Glutamatergic neuron (in vitro differentiated cells): ENCODE data around the gene ABR. TPM values are rescaled to one million over a fixed set of nuclear protein-coding genes. Genes with fewer than 3 reads are reported as not detected.
"Not testable (repeated sequence)": the region's sequence is repeated elsewhere in the genome, so short reads cannot be mapped to it uniquely, and the experiment has no call there.

Experiments
- DNase-seq: peaks from one replicate; pipeline ENCODE4 v3.0.0; 2022
- H3K27ac Mint-ChIP-seq: one replicate; pipeline ENCODE4 v1.8.0; 2020; ENCODE audit warnings: mild to moderate bottlenecking, mixed read lengths, inconsistent platforms; ENCODE audit not compliant: unreplicated experiment
- H3K27me3 Mint-ChIP-seq: one replicate; pipeline ENCODE4 v1.8.0; 2020; ENCODE audit warnings: mild to moderate bottlenecking, moderate library complexity, mixed read lengths, inconsistent platforms; ENCODE audit not compliant: unreplicated experiment
- H3K36me3 Mint-ChIP-seq: one replicate; pipeline ENCODE4 v1.8.0; 2020; ENCODE audit warnings: mild to moderate bottlenecking, mixed read lengths, inconsistent platforms; ENCODE audit not compliant: unreplicated experiment
- H3K4me1 Mint-ChIP-seq: one replicate; pipeline ENCODE4 v1.8.0; 2020; ENCODE audit warnings: mild to moderate bottlenecking, low read depth, mixed read lengths, inconsistent platforms; ENCODE audit not compliant: unreplicated experiment
- H3K4me3 Mint-ChIP-seq: one replicate; pipeline ENCODE4 v1.8.0; 2020; ENCODE audit warnings: mild to moderate bottlenecking, mixed read lengths, inconsistent platforms; ENCODE audit not compliant: unreplicated experiment
- H3K9me3 Mint-ChIP-seq: one replicate; pipeline ENCODE4 v1.8.0; 2020; ENCODE audit warnings: mild to moderate bottlenecking, moderate library complexity, mixed read lengths, inconsistent platforms; ENCODE audit not compliant: unreplicated experiment
- CTCF ChIP-seq: fragments of 200-600 bp; sonication (generic); IDR thresholded peaks from one replicate; pipeline ENCODE4 v1.5.0; 2021; ENCODE audit not compliant: partially characterized antibody, unreplicated experiment
- total RNA-seq: library from RNA; stranded (reverse); fragmentation: NEBNext Ultra II Directional; extraction: Animal tissue kit (Norgen Biotek cat#: 25700); gene quantifications from one replicate; pipeline ENCODE4 v1.2.1, GENCODE V29; 2021; ENCODE audit not compliant: unreplicated experiment

ABR gene
- total RNA-seq, 1 donor from 2014 or later = 219 TPM

GRCh38 chr17:978103-979093, 201.4 kb downstream of the ABR start:
- Mint-ChIP-seq H3K4me3 (peak overlapping the region; percentile 94), H3K9me3 (peaks cover 14% of the 10 kb centered on the region), H3K4me1 (peaks cover 27% of the 10 kb centered on the region), H3K27me3 (peaks cover 4% of the 10 kb centered on the region), H3K36me3 (no peaks in the 10 kb centered on the region), H3K27ac (peak overlapping the region; percentile 92)
- TF ChIP-seq CTCF = peak; percentile 18
- peak; percentile 81 for DNase-seq

GRCh38 chr17:977166-977565, 202.6 kb downstream of the ABR start:
- Mint-ChIP-seq H3K4me3 (peak overlapping the region; percentile 94), H3K36me3 (no peaks in the 10 kb centered on the region), H3K9me3 (peaks cover 14% of the 10 kb centered on the region), H3K4me1 (peaks cover 35% of the 10 kb centered on the region), H3K27ac (peak overlapping the region; percentile 43), H3K27me3 (peaks cover 4% of the 10 kb centered on the region)
- no peak for DNase-seq
- TF ChIP-seq CTCF = no peak

GRCh38 chr17:976312-976711, 203.5 kb downstream of the ABR start:
- Mint-ChIP-seq H3K27ac (no peak overlapping the region), H3K27me3 (peaks cover 4% of the 10 kb centered on the region), H3K4me1 (peaks cover 35% of the 10 kb centered on the region), H3K9me3 (peaks cover 14% of the 10 kb centered on the region), H3K36me3 (no peaks in the 10 kb centered on the region), H3K4me3 (peak overlapping the region; percentile 94)
- no peak for TF ChIP-seq CTCF
- DNase-seq = no peak

- H3K27ac Mint-ChIP-seq = peak overlapping the region; percentile 29
- TF ChIP-seq CTCF = no peak
- DNase-seq = no peak
- H3K36me3 Mint-ChIP-seq = no peaks in the 10 kb centered on the region
- H3K4me3 Mint-ChIP-seq = peak overlapping the region; percentile 94
- H3K9me3 Mint-ChIP-seq = peaks cover 12% of the 10 kb centered on the region
- peaks cover 33% of the 10 kb centered on the region for H3K4me1 Mint-ChIP-seq
- peaks cover 4% of the 10 kb centered on the region for H3K27me3 Mint-ChIP-seq
Observed at GRCh38 chr17:975371-975915, 204.3 kb downstream of the ABR start.

DNA sequence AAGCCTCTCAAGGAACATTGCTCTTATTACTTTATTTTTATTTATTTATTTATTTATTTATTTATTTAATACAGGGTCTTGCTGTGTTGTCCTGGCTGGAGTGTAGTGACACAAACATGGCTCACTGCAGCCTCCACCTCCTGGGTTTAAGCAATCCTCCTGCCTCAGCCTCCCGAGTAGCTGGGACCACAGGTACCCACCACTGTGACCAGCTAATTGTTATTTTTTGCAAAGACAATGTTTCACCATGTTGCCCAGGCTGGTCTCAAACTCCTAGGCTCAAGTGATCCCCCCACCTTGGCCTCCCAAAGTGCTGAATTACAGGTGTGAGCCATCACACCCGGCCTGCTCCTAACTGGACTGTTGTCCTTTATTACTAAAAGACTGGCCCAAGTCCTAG, 205.0 kb downstream of the ABR start:
- peaks cover 39% of the 10 kb centered on the region for H3K4me1 Mint-ChIP-seq
- DNase-seq, H3K9me3 Mint-ChIP-seq, H3K4me3 Mint-ChIP-seq, H3K27ac Mint-ChIP-seq, H3K36me3 Mint-ChIP-seq, H3K27me3 Mint-ChIP-seq: not testable (repeated sequence)
